Neural progenitor cell (in vitro differentiated cells): ENCODE measurements around the gene GMEB1. TPM values are rescaled to one million over a fixed set of nuclear protein-coding genes. Genes with fewer than 3 reads are reported as not detected.

Experiments
- DNase-seq: peaks from one replicate; pipeline ENCODE4 v3.0.0-alpha.2; 2016; ENCODE audit warnings: low spot score
- H2AFZ ChIP-seq: fragments of 200-600 bp; sonication (generic); replicated peaks from 2 replicates; pipeline ENCODE4 v1.6.1; 2016; ENCODE audit warnings: antibody characterized with exemption
- H3F3A ChIP-seq: fragments of 200-600 bp; sonication (generic); 2 replicates; pipeline ENCODE4 v1.6.1; 2016; ENCODE audit warnings: antibody characterized with exemption, low read depth
- H3K27ac ChIP-seq: fragments of 200-600 bp; sonication (generic); 2 replicates; pipeline ENCODE4 v1.5.1; 2016; ENCODE audit warnings: mild to moderate bottlenecking
- H3K27me3 ChIP-seq: fragments of 200-600 bp; sonication (generic); 2 replicates; pipeline ENCODE4 v1.6.1; 2016; ENCODE audit warnings: mild to moderate bottlenecking, moderate library complexity
- H3K36me3 ChIP-seq: fragments of 200-600 bp; sonication (generic); 2 replicates; pipeline ENCODE4 v1.5.1; 2016
- H3K4me1 ChIP-seq: fragments of 200-600 bp; sonication (generic); 2 replicates; pipeline ENCODE4 v1.6.1; 2016; ENCODE audit warnings: mixed run types
- H3K4me2 ChIP-seq: fragments of 200-600 bp; sonication (generic); 2 replicates; pipeline ENCODE4 v1.6.1; 2016
- H3K4me3 ChIP-seq: fragments of 200-600 bp; sonication (generic); 2 replicates; pipeline ENCODE4 v1.5.1; 2016
- H3K79me2 ChIP-seq: fragments of 200-600 bp; sonication (generic); 2 replicates; pipeline ENCODE4 v1.6.1; 2016; ENCODE audit warnings: low read depth
- H3K9ac ChIP-seq: fragments of 200-600 bp; sonication (generic); 2 replicates; pipeline ENCODE4 v1.6.1; 2016
- H3K9me3 ChIP-seq: fragments of 200-600 bp; sonication (generic); 2 replicates; pipeline ENCODE4 v1.5.1; 2016; ENCODE audit warnings: low read depth
- H4K20me1 ChIP-seq: fragments of 200-600 bp; sonication (generic); 2 replicates; pipeline ENCODE4 v1.6.1; 2016; ENCODE audit warnings: low read depth
- H3K27ac Mint-ChIP-seq: 3 replicates; pipeline ENCODE4 v1.8.0; 2021; ENCODE audit warnings: mixed read lengths
- H3K27me3 Mint-ChIP-seq: 2 replicates; pipeline ENCODE4 v1.8.0; 2022; ENCODE audit warnings: low read depth, mild to moderate bottlenecking, inconsistent platforms, moderate library complexity, mixed read lengths; ENCODE audit not compliant: insufficient read depth
- H3K36me3 Mint-ChIP-seq: 3 replicates; pipeline ENCODE4 v1.8.0; 2021; ENCODE audit warnings: mixed read lengths
- H3K4me1 Mint-ChIP-seq: 3 replicates; pipeline ENCODE4 v1.8.0; 2021; ENCODE audit warnings: mixed read lengths
- H3K4me3 Mint-ChIP-seq: 3 replicates; pipeline ENCODE4 v1.8.0; 2021; ENCODE audit warnings: mild to moderate bottlenecking, moderate library complexity, mixed read lengths
- H3K9me3 Mint-ChIP-seq: 3 replicates; pipeline ENCODE4 v1.8.0; 2020; ENCODE audit warnings: mixed read lengths
- EZH2 ChIP-seq: fragments of 200-600 bp; sonication (generic); IDR thresholded peaks from 2 replicates; pipeline ENCODE4 v1.6.1; 2017; ENCODE audit warnings: antibody characterized with exemption, mild to moderate bottlenecking, moderate library complexity
- EZH2phosphoT487 ChIP-seq: fragments of 200-600 bp; sonication (generic); IDR thresholded peaks from 2 replicates; pipeline ENCODE4 v1.6.1; 2017; ENCODE audit warnings: antibody characterized with exemption
- small RNA-seq: library from RNA; depleted of rRNA; stranded (forward); fragments of <200 nt; gene quantifications from one replicate; pipeline ENCODE3, GENCODE V24; 2015
- total RNA-seq: library from RNA; depleted of rRNA; stranded (reverse); fragments of >200 nt; gene quantifications from 2 replicates; pipeline ENCODE4 v1.2.3, GENCODE V29; 2015; ENCODE audit warnings: low replicate concordance
- TF ChIP-seq, protein P1 (sequence below): fragments of 200-600 bp; sonication (generic); IDR thresholded peaks from 2 replicates; pipeline ENCODE4 v1.5.1; 2017; ENCODE audit warnings: antibody characterized with exemption, mild to moderate bottlenecking

Gene GMEB1
- total RNA-seq, 1 donor from 2014 or later: 12.1 TPM

DNA sequence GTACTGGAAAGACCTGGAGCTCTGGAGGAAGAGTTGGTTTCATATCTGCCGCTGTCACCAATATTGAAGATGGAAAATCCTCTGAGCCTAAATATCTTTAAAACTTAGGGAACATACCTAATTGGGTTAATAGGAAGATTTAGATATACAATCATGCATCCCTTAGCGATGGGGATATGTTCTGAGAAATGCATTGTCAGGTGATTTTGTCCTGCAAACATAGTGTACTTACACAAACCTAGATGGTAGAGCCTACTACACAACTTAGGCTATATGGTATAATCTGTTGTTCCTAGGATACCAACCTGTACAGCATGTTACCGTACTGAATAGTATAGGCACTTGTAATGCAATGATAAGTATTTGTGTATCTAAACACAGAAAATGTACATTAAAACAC, 90.7 kb downstream of the GMEB1 start:
- H3K9me3 ChIP-seq: no peaks in the 10 kb centered on the region
- no peak overlapping the region for H3K4me2 ChIP-seq
- no peak overlapping the region for H3K27ac ChIP-seq
- H3K4me1 Mint-ChIP-seq: peaks cover 3% of the 10 kb centered on the region
- no peaks in the 10 kb centered on the region for H3K9me3 Mint-ChIP-seq
- H2AFZ ChIP-seq: no peak overlapping the region
- TF ChIP-seq EZH2phosphoT487: no peak
- TF ChIP-seq, protein P1, sequence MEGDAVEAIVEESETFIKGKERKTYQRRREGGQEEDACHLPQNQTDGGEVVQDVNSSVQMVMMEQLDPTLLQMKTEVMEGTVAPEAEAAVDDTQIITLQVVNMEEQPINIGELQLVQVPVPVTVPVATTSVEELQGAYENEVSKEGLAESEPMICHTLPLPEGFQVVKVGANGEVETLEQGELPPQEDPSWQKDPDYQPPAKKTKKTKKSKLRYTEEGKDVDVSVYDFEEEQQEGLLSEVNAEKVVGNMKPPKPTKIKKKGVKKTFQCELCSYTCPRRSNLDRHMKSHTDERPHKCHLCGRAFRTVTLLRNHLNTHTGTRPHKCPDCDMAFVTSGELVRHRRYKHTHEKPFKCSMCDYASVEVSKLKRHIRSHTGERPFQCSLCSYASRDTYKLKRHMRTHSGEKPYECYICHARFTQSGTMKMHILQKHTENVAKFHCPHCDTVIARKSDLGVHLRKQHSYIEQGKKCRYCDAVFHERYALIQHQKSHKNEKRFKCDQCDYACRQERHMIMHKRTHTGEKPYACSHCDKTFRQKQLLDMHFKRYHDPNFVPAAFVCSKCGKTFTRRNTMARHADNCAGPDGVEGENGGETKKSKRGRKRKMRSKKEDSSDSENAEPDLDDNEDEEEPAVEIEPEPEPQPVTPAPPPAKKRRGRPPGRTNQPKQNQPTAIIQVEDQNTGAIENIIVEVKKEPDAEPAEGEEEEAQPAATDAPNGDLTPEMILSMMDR: no peak
- no peak for TF ChIP-seq EZH2
- no peak overlapping the region for H3K27ac Mint-ChIP-seq
- peaks cover 100% of the 10 kb centered on the region for H3K79me2 ChIP-seq
- peaks cover 17% of the 10 kb centered on the region for H3K36me3 Mint-ChIP-seq
- no peak overlapping the region for H3K9ac ChIP-seq
- H3F3A ChIP-seq: peaks cover 40% of the 10 kb centered on the region
- peaks cover 19% of the 10 kb centered on the region for H3K36me3 ChIP-seq
- DNase-seq: no peak
- no peaks in the 10 kb centered on the region for H3K27me3 ChIP-seq
- no peaks in the 10 kb centered on the region for H3K27me3 Mint-ChIP-seq
- H3K4me3 Mint-ChIP-seq: no peak overlapping the region
- H3K4me1 ChIP-seq: peaks cover 14% of the 10 kb centered on the region
- no peak overlapping the region for H3K4me3 ChIP-seq
- peaks cover 96% of the 10 kb centered on the region for H4K20me1 ChIP-seq

DNA sequence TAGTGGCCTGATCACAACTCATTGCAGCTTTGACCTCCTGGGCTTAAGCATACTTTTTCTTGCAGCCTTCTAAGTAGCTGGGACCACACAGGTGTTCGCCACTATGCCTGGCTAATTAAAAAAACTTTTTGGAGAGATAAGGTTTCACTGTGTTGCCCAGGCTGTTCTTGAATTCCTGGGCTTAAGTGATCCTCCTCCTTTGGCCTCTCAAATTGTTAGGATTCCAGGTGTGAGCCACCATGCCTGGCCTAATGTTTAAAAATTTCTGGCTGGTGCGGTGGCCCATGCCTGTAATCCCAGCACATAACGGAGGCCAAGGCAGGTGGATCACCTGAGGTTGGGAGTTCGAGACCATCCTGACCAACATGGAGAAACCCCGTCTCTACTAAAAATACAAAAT, 92.6 kb downstream of the GMEB1 start:
- H3K27ac Mint-ChIP-seq: no peak overlapping the region
- Histone ChIP-seq H3K9me3 (no peaks in the 10 kb centered on the region), H3K9ac (no peak overlapping the region), H3F3A (peaks cover 33% of the 10 kb centered on the region), H3K79me2 (peaks cover 100% of the 10 kb centered on the region), H2AFZ (no peak overlapping the region), H3K36me3 (peaks cover 19% of the 10 kb centered on the region), H3K27me3 (no peaks in the 10 kb centered on the region), H3K27ac (no peak overlapping the region), H4K20me1 (peaks cover 96% of the 10 kb centered on the region), H3K4me2 (no peak overlapping the region), H3K4me3 (no peak overlapping the region), H3K4me1 (peaks cover 5% of the 10 kb centered on the region)
- DNase-seq: no peak
- peaks cover 25% of the 10 kb centered on the region for H3K36me3 Mint-ChIP-seq
- no peak for TF ChIP-seq EZH2phosphoT487
- H3K4me3 Mint-ChIP-seq: no peak overlapping the region
- H3K4me1 Mint-ChIP-seq: peaks cover 3% of the 10 kb centered on the region
- no peaks in the 10 kb centered on the region for H3K9me3 Mint-ChIP-seq
- no peaks in the 10 kb centered on the region for H3K27me3 Mint-ChIP-seq

DNA sequence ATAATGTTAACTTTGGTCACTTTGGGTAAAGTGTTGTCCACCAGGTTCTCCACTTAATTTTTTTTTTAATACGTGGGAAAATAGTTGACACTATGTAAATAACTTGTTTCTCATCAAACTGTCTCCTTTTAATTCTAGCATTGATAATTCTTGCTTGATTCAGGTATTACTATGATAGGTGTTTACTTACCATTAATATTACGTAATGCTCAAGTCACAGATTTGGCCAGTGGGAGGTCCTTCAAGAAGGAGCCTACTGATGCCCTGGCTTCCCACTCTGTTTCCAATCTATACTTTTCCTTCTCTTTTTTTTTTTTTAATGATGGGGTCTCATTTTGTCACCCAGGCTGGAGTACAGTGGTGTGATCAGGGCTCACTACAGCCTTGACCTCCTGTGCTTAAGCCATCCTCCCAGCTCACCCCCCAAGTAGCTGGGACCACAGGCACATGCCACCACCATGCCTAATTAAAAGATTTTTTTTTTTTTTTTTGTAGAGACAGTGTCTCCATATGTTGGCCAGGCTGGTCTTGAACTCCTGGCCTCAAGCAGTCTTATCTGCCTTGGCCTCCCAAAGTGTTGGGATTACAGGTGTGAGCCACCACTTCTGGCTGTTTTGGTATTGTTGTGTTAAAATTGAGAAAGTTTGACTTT, 98.1 kb downstream of the GMEB1 start:
- H3K4me2 ChIP-seq: no peak overlapping the region
- Mint-ChIP-seq H3K27me3 (no peaks in the 10 kb centered on the region), H3K36me3 (peaks cover 30% of the 10 kb centered on the region), H3K4me3 (no peak overlapping the region), H3K9me3 (no peaks in the 10 kb centered on the region), H3K4me1 (no peaks in the 10 kb centered on the region), H3K27ac (no peak overlapping the region)
- peaks cover 92% of the 10 kb centered on the region for H3K79me2 ChIP-seq
- H2AFZ ChIP-seq: no peak overlapping the region
- H4K20me1 ChIP-seq: peaks cover 90% of the 10 kb centered on the region
- no peaks in the 10 kb centered on the region for H3K9me3 ChIP-seq
- peaks cover 7% of the 10 kb centered on the region for H3K36me3 ChIP-seq
- TF ChIP-seq EZH2phosphoT487: no peak
- TF ChIP-seq, protein P1: no peak
- no peak for TF ChIP-seq EZH2
- no peak for DNase-seq
- H3K4me1 ChIP-seq: no peaks in the 10 kb centered on the region
- no peak overlapping the region for H3K9ac ChIP-seq
- peaks cover 17% of the 10 kb centered on the region for H3F3A ChIP-seq
- H3K27me3 ChIP-seq: no peaks in the 10 kb centered on the region
- H3K27ac ChIP-seq: no peak overlapping the region
- H3K4me3 ChIP-seq: no peak overlapping the region

Small RNA genes within 50 kb of the gene (small RNA-seq; reads per million reads assigned to genes)
- not detected for gene RF00422
- gene RNU11: not detected

Other genes starting within 250 kb of the GMEB1 start
- 34.8 and 62.3 TPM in 2 replicates for gene RCC1, start 162.7 kb upstream of the GMEB1 start, total RNA-seq
- gene TRNAU1AP, start 115.7 kb upstream of the GMEB1 start, total RNA-seq: 43.9 and 50.0 TPM in 2 replicates
- gene RAB42, start 76.5 kb upstream of the GMEB1 start, total RNA-seq: 2.2 and 4.2 TPM in 2 replicates
- 26.3 and 45.2 TPM in 2 replicates for gene TAF12, start 25.7 kb upstream of the GMEB1 start, total RNA-seq
- gene RNU11, start 20.2 kb upstream of the GMEB1 start, total RNA-seq: not detected in 2 replicates
- gene YTHDF2, start 68.2 kb downstream of the GMEB1 start, total RNA-seq: 107 and 120 TPM in 2 replicates
- gene OPRD1, start 143.4 kb downstream of the GMEB1 start, total RNA-seq: 0.37 and 0.77 TPM in 2 replicates
- gene EPB41, start 245.8 kb downstream of the GMEB1 start, total RNA-seq: 157 and 211 TPM in 2 replicates